ENCODE results near the gene EPS8L1.
"Not testable (repeated sequence)": the region's sequence is repeated elsewhere in the genome, so short reads cannot be mapped to it uniquely, and the experiment has no call there.

DNA sequence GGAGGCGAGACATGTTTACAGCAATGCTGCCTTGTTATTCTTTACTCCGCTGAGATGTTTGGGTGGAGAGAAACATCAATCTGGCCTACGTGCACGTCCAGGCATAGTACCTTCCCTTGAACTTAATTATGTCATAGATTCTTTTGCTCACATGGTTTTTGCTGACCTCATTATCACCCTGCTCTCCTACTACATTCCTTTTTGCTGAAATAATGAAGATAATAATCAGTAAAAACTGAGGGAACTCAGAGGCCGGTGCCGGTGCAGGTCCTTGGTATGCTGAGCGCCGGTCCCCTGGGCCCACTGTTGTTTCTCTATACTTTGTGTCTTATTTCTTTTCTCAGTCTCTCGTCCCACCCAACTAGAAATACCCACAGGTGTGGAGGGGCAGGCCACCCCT lies 15.4 kb upstream of the EPS8L1 start:
- not testable (repeated sequence) for TF ChIP-seq POLR2A (IDR thresholded peaks at IDR 0.05; ENCODE audit: low read length); GATA1 (IDR thresholded peaks at IDR 0.05; ENCODE audit: low read depth, low read length)
